HCT116 (cell line): ENCODE data around the gene UBE2D2. TPM values are rescaled to one million over a fixed set of nuclear protein-coding genes. Genes with fewer than 3 reads are reported as not detected.

Experiments
- ATAC-seq: fragments of 200-7000 bp; cut with Tn5 transposase; 2 replicates; pipeline ENCODE4 v1.9.1; 2020; ENCODE audit warnings: mild to moderate bottlenecking, moderate library complexity
- BruUV-seq: library from RNA; stranded (reverse); fragments of 400-500 nt; replicated peaks from 2 replicates; lab custom pipeline; 2021; lab: Mats Ljungman, UMichigan
- CTCF ChIA-PET: fragments of 300-600 bp; sonication (Branson Sonifier 250); formaldehyde crosslinking; loops from one replicate; lab custom pipeline; 2021; ENCODE audit warnings: antibody characterized with exemption; lab: Charles Lee
- POLR2A ChIA-PET: fragments of 300-600, 350-600 bp; sonication (Branson Sonifier 250); formaldehyde crosslinking; loops from one replicate; lab custom pipeline; 2021; ENCODE audit warnings: antibody characterized with exemption; lab: Charles Lee
- RAD21 ChIA-PET, 2 experiments: fragments of 300-600 bp; sonication (Branson Sonifier 250); formaldehyde crosslinking; loops; one replicate each; lab custom pipeline; 2023; ENCODE audit warnings: low total read pairs in 2 of 2; ENCODE audit not compliant: uncharacterized antibody in 2 of 2, unreplicated experiment in 2 of 2, low non-redundant PET in 1 of 2; lab: Charles Lee
- DNase-seq: peaks from one replicate; pipeline ENCODE4 v3.0.0-alpha.2; 2010; ENCODE audit warnings: low read depth, low spot score
- H2AFZ ChIP-seq: fragments of 200-600 bp; shearing (Covaris generic), sonication (generic); 2 replicates; pipeline ENCODE4 v1.6.1; 2017; ENCODE audit warnings: low read depth, mixed run types, mixed read lengths, antibody characterized with exemption, low read length; ENCODE audit not compliant: poor library complexity, severe bottlenecking
- H3K27ac ChIP-seq: 2 replicates; pipeline ENCODE4 v1.5.1; 2012; ENCODE audit warnings: low read depth, low read length
- H3K27me3 ChIP-seq: fragments of 200-600 bp; sonication (generic); 2 replicates; pipeline ENCODE4 v1.6.1; 2016; ENCODE audit warnings: mixed run types, low read length, mixed read lengths; ENCODE audit not compliant: insufficient read depth
- H3K36me3 ChIP-seq, 2 experiments: fragments of 200-500 bp in 1 of 2; fragments of 200-600 bp in 1 of 2; sonication (Bioruptor generic) in 1 of 2; sonication (generic) in 1 of 2; 2 replicates each; pipeline versions ENCODE4 v1.5.1 to v1.6.1; 2014 to 2016; ENCODE audit warnings: low read length in 2 of 2, inconsistent platforms in 1 of 2, mixed read lengths in 1 of 2, mixed run types in 1 of 2; ENCODE audit not compliant: insufficient read depth in 2 of 2, control insufficient read depth in 1 of 2
- H3K4me1 ChIP-seq, 2 experiments: fragments of 200-600 bp in 1 of 2; sonication (generic) in 1 of 2; 2 replicates each; pipeline versions ENCODE4 v1.5.1 to v1.6.1; 2012 to 2017; ENCODE audit warnings: low read length in 2 of 2, inconsistent platforms in 1 of 2, mild to moderate bottlenecking in 1 of 2, mixed read lengths in 1 of 2, mixed run types in 1 of 2, moderate library complexity in 1 of 2; ENCODE audit not compliant: insufficient read depth in 2 of 2, control insufficient read depth in 1 of 2
- H3K4me2 ChIP-seq: fragments of 200-600 bp; sonication (generic); 2 replicates; pipeline ENCODE4 v1.6.1; 2017; ENCODE audit warnings: mixed run types, low read length, mixed read lengths
- H3K4me3 ChIP-seq, 2 experiments: fragments of 200-600 bp in 1 of 2; sonication (generic) in 1 of 2; replicated peaks in 1 of 2; 2 replicates each; pipeline ENCODE4 v1.5.1; 2011 to 2016; ENCODE audit warnings: low read length in 2 of 2, control low read depth in 1 of 2, low read depth in 1 of 2, mild to moderate bottlenecking in 1 of 2, mixed read lengths in 1 of 2, mixed run types in 1 of 2
- H3K79me2 ChIP-seq: fragments of 200-600 bp; sonication (generic); 2 replicates; pipeline ENCODE4 v1.6.1; 2017; ENCODE audit warnings: mild to moderate bottlenecking, mixed run types, low read length, moderate library complexity, mixed read lengths; ENCODE audit not compliant: insufficient read depth
- H3K9ac ChIP-seq: fragments of 200-600 bp; sonication (generic); 2 replicates; pipeline ENCODE4 v1.6.1; 2016; ENCODE audit warnings: low read length, mixed read lengths
- H3K9me2 ChIP-seq: fragments of 200-600 bp; sonication (generic), shearing (Covaris generic); 2 replicates; pipeline ENCODE4 v1.6.1; 2017; ENCODE audit warnings: mixed run types, mild to moderate bottlenecking, moderate library complexity; ENCODE audit not compliant: insufficient read depth
- H3K9me3 ChIP-seq, 2 experiments: fragments of 200-500 bp in 1 of 2; fragments of 200-600 bp in 1 of 2; sonication (Bioruptor generic) in 1 of 2; sonication (generic) in 1 of 2; 2 replicates each; pipeline ENCODE4 v1.6.1; 2014 to 2017; ENCODE audit warnings: low read length in 2 of 2, mixed read lengths in 2 of 2, inconsistent platforms in 1 of 2, low read depth in 1 of 2, mild to moderate bottlenecking in 1 of 2, mixed run types in 1 of 2, moderate library complexity in 1 of 2; ENCODE audit not compliant: control insufficient read depth in 1 of 2, insufficient read depth in 1 of 2
- H4K20me1 ChIP-seq: fragments of 200-600 bp; sonication (generic), shearing (Covaris generic); 2 replicates; pipeline ENCODE4 v1.6.1; 2017; ENCODE audit warnings: mixed run types, mild to moderate bottlenecking, moderate library complexity; ENCODE audit not compliant: insufficient read depth
- CBX3 ChIP-seq: IDR thresholded peaks from 2 replicates; pipeline ENCODE4 v1.6.1; 2012; ENCODE audit warnings: low read depth
- EGR1 ChIP-seq: IDR thresholded peaks from 2 replicates; pipeline ENCODE4 v1.6.1; 2012; ENCODE audit warnings: low read depth
- FOSL1 ChIP-seq: IDR thresholded peaks from 2 replicates; pipeline ENCODE4 v1.6.1; 2012; ENCODE audit warnings: low read depth
- POLR2A ChIP-seq: IDR thresholded peaks from 2 replicates; pipeline ENCODE4 v1.7.0; 2011; ENCODE audit warnings: borderline replicate concordance; ENCODE audit not compliant: insufficient read depth, insufficient read length; ENCODE audit errors: extremely low read depth
- POLR2AphosphoS5 ChIP-seq: IDR thresholded peaks from 2 replicates; pipeline ENCODE4 v1.6.1; 2011; ENCODE audit warnings: mild to moderate bottlenecking, low read depth, low read length, moderate library complexity
- SIN3A ChIP-seq: IDR thresholded peaks from 2 replicates; pipeline ENCODE4 v1.6.1; 2012; ENCODE audit warnings: low read depth
- SP1 ChIP-seq: IDR thresholded peaks from 2 replicates; pipeline ENCODE4 v1.6.1; 2012; ENCODE audit warnings: low read depth
- SRF ChIP-seq: IDR thresholded peaks from 2 replicates; pipeline ENCODE4 v1.6.1; 2012; ENCODE audit warnings: low read depth
- TCF7L2 ChIP-seq: IDR thresholded peaks from 2 replicates; pipeline ENCODE4 v1.7.0; 2011; ENCODE audit warnings: borderline replicate concordance, inconsistent platforms; ENCODE audit not compliant: insufficient read depth, insufficient read length; ENCODE audit errors: extremely low read depth
- YY1 ChIP-seq: IDR thresholded peaks from 2 replicates; pipeline ENCODE4 v1.6.1; 2011; ENCODE audit warnings: low read length, low read depth, moderate library complexity, mild to moderate bottlenecking; ENCODE audit not compliant: insufficient replicate concordance; ENCODE audit errors: extremely low read depth
- ZNF274 ChIP-seq: fragments of 200-500 bp; sonication (Bioruptor generic); IDR thresholded peaks from 2 replicates; pipeline ENCODE4 v1.6.1; 2014; ENCODE audit warnings: mild to moderate bottlenecking, low read depth, low read length, inconsistent platforms
- intact Hi-C: fragments of 100-400 bp; cut with micrococcal nuclease; formaldehyde crosslinking; loops from 2 replicates; pipeline ENCODE4 v1.10.0; 2022
- total RNA-seq: library from RNA; stranded (reverse); gene quantifications from one replicate; pipeline ENCODE4 v1.2.1, GENCODE V29; 2021; ENCODE audit not compliant: unreplicated experiment
- TF ChIP-seq, protein P1 (sequence below): IDR thresholded peaks from 2 replicates; pipeline ENCODE4 v1.6.1; 2011; ENCODE audit warnings: mild to moderate bottlenecking, low read length, moderate library complexity; ENCODE audit not compliant: insufficient replicate concordance; ENCODE audit errors: extremely low read depth
- TF ChIP-seq, protein P2 (sequence below): IDR thresholded peaks from 2 replicates; pipeline ENCODE4 v1.6.1; 2012; ENCODE audit warnings: low read depth
- TF ChIP-seq, protein P3 (sequence below): IDR thresholded peaks from 2 replicates; pipeline ENCODE4 v1.6.1; 2012

UBE2D2 gene
- total RNA-seq, 1 experiment from 2014 or later = 140 TPM

DNA sequence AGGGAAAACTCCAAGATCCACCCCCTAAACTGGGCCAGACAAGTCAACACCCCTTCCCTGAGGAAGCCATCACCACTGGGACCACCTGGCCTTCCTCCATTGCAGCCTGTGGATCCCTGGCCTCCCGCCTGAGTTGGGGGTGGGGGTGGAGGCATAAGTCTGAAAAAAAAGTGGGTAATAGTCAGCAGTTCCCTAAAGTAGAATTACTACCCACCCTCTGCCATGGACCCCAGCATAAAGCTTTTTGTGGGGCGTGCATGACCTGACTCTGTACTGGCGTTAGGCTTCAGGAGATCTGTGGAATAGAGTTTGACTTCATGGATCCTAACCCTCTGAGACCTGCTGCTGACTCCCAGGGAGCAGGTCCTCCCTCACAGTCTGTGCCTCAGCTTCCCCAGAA, 85.0 kb downstream of the UBE2D2 start:
- ChIA-PET POLR2A (no interaction called here), RAD21 (no interaction called here), CTCF (no interaction called here)
- no peaks in the 10 kb centered on the region for H3K9me3 ChIP-seq
- TF ChIP-seq SIN3A (no peak), POLR2AphosphoS5 (no peak), CBX3 (no peak), POLR2A (no peak), ZNF274 (no peak), TCF7L2 (no peak), FOSL1 (no peak), YY1 (no peak), EGR1 (no peak), SRF (no peak), SP1 (no peak)
- TF ChIP-seq, protein P1, sequence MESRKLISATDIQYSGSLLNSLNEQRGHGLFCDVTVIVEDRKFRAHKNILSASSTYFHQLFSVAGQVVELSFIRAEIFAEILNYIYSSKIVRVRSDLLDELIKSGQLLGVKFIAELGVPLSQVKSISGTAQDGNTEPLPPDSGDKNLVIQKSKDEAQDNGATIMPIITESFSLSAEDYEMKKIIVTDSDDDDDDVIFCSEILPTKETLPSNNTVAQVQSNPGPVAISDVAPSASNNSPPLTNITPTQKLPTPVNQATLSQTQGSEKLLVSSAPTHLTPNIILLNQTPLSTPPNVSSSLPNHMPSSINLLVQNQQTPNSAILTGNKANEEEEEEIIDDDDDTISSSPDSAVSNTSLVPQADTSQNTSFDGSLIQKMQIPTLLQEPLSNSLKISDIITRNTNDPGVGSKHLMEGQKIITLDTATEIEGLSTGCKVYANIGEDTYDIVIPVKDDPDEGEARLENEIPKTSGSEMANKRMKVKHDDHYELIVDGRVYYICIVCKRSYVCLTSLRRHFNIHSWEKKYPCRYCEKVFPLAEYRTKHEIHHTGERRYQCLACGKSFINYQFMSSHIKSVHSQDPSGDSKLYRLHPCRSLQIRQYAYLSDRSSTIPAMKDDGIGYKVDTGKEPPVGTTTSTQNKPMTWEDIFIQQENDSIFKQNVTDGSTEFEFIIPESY = no peak
- TF ChIP-seq, protein P2, sequence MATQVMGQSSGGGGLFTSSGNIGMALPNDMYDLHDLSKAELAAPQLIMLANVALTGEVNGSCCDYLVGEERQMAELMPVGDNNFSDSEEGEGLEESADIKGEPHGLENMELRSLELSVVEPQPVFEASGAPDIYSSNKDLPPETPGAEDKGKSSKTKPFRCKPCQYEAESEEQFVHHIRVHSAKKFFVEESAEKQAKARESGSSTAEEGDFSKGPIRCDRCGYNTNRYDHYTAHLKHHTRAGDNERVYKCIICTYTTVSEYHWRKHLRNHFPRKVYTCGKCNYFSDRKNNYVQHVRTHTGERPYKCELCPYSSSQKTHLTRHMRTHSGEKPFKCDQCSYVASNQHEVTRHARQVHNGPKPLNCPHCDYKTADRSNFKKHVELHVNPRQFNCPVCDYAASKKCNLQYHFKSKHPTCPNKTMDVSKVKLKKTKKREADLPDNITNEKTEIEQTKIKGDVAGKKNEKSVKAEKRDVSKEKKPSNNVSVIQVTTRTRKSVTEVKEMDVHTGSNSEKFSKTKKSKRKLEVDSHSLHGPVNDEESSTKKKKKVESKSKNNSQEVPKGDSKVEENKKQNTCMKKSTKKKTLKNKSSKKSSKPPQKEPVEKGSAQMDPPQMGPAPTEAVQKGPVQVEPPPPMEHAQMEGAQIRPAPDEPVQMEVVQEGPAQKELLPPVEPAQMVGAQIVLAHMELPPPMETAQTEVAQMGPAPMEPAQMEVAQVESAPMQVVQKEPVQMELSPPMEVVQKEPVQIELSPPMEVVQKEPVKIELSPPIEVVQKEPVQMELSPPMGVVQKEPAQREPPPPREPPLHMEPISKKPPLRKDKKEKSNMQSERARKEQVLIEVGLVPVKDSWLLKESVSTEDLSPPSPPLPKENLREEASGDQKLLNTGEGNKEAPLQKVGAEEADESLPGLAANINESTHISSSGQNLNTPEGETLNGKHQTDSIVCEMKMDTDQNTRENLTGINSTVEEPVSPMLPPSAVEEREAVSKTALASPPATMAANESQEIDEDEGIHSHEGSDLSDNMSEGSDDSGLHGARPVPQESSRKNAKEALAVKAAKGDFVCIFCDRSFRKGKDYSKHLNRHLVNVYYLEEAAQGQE = no peak
- TF ChIP-seq, protein P3, sequence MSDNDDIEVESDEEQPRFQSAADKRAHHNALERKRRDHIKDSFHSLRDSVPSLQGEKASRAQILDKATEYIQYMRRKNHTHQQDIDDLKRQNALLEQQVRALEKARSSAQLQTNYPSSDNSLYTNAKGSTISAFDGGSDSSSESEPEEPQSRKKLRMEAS = no peak
- intact Hi-C loops = no loop called here
- DNase-seq (no peak), ATAC-seq (no peak)
- H3K27me3 ChIP-seq = no peaks in the 10 kb centered on the region
- no TSS peak for BruUV-seq
- H3K9me2 ChIP-seq = no peaks in the 10 kb centered on the region
- H3K27ac ChIP-seq = no peak overlapping the region
- H4K20me1 ChIP-seq = no peaks in the 10 kb centered on the region
- H3K36me3 ChIP-seq = no peaks in the 10 kb centered on the region
- no peak overlapping the region for H2AFZ ChIP-seq
- peaks cover 42 to 63% of the 10 kb centered on the region in 2 experiments for H3K4me1 ChIP-seq
- H3K4me2 ChIP-seq = no peak overlapping the region
- H3K4me3 ChIP-seq = no peak overlapping the region
- H3K79me2 ChIP-seq = peaks cover 26% of the 10 kb centered on the region
- no peak overlapping the region for H3K9ac ChIP-seq
